WI38 (cell line): ENCODE data around the gene YAF2.

Experiments
- H3K4me3 ChIP-seq: 2 replicates; pipeline ENCODE4 v1.5.1; 2011; ENCODE audit warnings: low read depth, mild to moderate bottlenecking, control low read depth, low read length
- CTCF ChIP-seq: IDR thresholded peaks from 2 replicates; pipeline ENCODE4 v1.5.1; 2012; ENCODE audit warnings: low read depth, mild to moderate bottlenecking, control low read depth, low read length

YAF2 gene

GRCh38 chr12:42281844-42282243 lies 43.8 kb upstream of the YAF2 start:
- no peak overlapping the region for H3K4me3 ChIP-seq
- no peak for TF ChIP-seq CTCF

- no peak overlapping the region for H3K4me3 ChIP-seq
Observed at GRCh38 chr12:42281278-42281677, 43.2 kb upstream of the YAF2 start.

GRCh38 chr12:42278128-42278510 lies 40.1 kb upstream of the YAF2 start:
- H3K4me3 ChIP-seq, result no peak overlapping the region
- TF ChIP-seq CTCF, result no peak

More at GRCh38 chr12:42281278-42281677, 43.2 kb upstream of the YAF2 start:
- no peak for TF ChIP-seq CTCF

- TF ChIP-seq CTCF, result no peak
- no peak overlapping the region for H3K4me3 ChIP-seq
Observed at GRCh38 chr12:42277396-42278127, 39.5 kb upstream of the YAF2 start.

GRCh38 chr12:42275499-42275898 lies 37.5 kb upstream of the YAF2 start:
- TF ChIP-seq CTCF, result no peak
- no peak overlapping the region for H3K4me3 ChIP-seq

- no peak overlapping the region for H3K4me3 ChIP-seq
- no peak for TF ChIP-seq CTCF
Observed at GRCh38 chr12:42273706-42274105, 35.7 kb upstream of the YAF2 start.

- no peak overlapping the region for H3K4me3 ChIP-seq
Observed at GRCh38 chr12:42270596-42270995, 32.5 kb upstream of the YAF2 start.

More at GRCh38 chr12:42270596-42270995, 32.5 kb upstream of the YAF2 start:
- no peak for TF ChIP-seq CTCF
